Middle frontal gyrus (tissue), 1 donor: ENCODE data around the gene ACO1.

Experiments used
- DNase-seq: peaks from one replicate; pipeline ENCODE4 v3.0.0-alpha.2; 2015; ENCODE audit warnings: low spot score; ENCODE audit errors: extremely low spot score

Gene ACO1

GRCh38 chr9:32382565-32383320, 1.7 kb upstream of the ACO1 start:
- no peak for DNase-seq

DNA sequence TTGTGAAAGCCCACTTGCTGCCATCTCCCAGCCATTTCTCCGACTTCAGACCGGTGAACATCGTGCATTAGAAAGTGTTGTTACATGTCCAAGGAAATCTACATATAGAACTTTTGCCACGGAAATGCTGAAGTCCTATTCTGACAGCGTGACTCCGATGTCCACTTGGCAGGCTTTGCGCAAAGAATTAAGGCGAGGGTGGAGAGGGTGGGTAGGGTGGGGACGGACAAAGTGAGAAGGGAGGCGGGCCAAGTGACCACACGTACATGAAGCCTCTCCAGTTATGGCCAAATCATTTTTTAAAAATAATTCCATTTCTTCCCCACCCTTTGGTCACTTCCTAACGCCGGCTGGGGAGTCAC, 460 bp upstream of the ACO1 start:
- no peak for DNase-seq

DNA sequence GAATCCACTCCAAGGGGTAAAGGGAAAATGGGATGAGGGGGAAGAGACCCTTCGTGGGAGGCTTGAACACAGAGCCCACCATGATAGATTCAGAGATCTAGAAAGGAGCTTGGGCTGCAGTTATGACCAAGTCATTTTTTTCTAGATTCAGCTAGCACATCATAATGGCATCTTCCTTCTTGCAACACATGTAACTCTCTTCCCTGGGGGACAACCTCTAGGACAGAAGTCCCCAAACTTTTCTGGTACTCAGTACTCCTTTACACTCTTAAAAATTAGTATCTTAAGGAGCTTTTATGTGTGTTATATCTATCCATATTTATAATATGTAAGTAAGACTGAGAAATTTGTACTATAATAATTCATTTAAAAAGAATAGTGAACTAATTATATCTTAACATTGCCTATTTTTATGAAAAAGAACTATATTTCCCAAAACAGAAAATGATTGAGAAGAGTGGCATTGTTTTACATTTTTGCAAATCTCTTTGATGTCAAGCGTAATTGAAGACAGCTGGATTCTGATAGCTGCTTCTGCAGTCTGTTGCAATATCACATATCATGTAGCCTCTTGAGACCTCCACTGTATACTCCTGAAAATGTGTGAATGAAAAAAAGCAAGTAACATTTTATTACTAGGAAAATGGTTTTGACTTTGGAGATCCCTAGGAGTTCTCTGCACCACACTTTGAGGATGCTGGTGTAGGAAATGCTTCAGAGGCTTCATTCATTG, 875 bp downstream of the ACO1 start:
- DNase-seq, result no peak

DNA sequence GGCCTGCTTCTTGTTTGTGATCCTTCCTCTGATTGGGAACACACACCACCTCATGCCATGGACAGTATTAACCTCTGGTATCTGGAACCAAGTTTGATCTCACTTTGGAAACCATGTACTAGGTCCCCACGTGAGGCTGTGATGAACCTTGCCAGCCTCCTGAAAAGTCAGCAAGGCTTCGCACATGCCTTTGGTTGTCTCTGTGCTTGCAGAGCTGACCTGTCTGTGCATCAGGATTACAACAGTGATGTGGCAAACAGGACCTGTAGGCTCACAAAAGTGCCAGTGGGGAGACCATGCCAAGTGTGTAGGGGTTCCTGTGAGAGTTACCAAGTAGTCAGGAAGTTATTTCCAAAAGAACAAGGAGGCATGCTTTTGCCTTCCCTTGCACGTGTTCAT, 1.4 kb downstream of the ACO1 start:
- no peak for DNase-seq

- DNase-seq, result no peak
Observed at GRCh38 chr9:32387256-32387655, 2.8 kb downstream of the ACO1 start.

DNA sequence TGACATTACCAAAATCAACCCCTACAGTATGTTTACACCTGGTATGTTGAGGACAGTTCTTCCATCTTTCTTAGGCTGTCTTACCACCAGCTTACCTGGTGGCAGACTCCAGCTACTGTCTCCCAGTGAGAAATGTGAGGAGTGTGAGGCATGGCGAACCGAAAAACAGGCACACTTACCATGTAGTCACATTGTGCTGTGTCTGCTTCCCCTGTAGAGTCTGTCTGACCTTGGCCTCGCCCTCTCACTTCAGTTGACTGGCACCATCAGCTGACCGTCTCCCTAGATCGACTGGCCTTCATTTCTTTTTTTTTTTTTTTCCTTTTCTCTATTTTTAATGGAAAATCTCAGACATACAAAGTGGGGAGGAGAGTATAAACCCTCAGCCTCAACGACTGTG, 4.9 kb downstream of the ACO1 start:
- no peak for DNase-seq

DNA sequence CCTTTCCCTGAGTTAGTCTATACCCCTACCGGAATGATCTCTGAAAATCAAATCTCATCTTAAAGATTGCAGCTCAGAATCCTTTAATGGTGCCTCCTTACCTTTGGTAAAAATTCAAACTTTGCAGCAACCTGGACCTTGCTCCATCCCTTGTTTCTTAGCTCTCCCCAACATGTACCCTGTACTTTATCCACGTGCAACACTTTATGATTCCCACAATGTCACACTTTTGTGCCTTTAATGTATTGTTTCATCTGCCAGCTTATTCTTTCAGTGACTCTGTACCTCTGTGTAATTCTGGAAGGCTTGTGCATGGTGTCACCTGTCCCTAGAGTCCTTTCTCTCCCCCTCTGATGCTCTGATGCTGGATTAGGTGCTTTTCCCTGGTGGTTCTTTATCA, 9.5 kb downstream of the ACO1 start:
- no peak for DNase-seq

DNA sequence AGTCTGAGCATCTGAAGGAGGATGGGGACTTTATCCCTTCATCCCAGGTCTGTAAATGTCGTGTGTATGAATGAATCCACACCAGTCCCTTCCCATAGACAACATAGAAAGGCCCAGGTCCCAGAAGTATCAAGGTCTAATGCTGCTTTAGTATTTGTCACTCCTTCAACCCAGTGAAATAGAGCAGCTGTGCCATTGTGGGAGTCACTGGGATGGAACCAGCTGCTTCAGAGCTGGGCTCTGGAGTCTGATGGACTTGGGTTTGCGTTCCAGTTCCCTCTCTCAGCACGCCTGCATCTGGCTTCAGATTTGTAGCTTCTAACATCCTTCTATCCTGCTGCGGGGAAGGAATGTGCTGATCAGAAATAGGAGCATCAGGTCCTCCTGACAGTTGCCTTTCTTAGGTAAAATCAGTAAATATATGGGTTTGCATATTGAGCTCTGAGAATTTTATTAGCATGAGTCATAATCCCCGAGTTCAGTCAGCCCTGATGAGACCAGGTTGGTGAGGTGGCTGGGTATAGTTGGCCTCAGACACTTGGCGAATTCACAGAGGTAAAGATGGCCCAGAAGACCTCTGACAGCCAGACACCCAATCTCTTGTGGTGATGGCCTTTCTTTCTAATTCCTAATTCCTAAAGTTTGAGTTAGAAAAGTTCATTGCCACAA, 10.1 kb downstream of the ACO1 start:
- no peak for DNase-seq

GRCh38 chr9:32395510-32396216, 11.2 kb downstream of the ACO1 start:
- DNase-seq, result no peak

GRCh38 chr9:32398207-32398606, 13.8 kb downstream of the ACO1 start:
- DNase-seq, result no peak

- no peak for DNase-seq
Observed at GRCh38 chr9:32399110-32399815, 14.8 kb downstream of the ACO1 start.

DNA sequence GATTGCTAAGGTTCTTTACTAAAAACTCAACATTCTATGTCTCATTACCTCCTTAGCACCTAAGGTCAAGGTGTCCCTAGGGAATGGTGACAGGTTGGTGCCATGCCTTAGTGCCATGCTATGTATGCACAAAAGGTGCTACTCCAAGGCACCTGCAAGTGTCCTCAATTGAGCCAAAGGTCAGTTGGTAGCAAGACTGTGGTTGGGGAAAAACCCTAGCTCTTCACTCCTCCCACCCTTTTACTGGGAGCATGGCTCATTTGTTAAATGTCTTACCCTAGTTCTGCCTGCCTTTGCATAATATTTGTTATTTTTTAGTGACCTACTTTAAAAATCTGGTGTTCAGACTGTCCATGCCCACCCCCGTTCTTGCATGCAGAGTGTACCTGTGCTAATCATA, 17.0 kb downstream of the ACO1 start:
- DNase-seq, result no peak

DNA sequence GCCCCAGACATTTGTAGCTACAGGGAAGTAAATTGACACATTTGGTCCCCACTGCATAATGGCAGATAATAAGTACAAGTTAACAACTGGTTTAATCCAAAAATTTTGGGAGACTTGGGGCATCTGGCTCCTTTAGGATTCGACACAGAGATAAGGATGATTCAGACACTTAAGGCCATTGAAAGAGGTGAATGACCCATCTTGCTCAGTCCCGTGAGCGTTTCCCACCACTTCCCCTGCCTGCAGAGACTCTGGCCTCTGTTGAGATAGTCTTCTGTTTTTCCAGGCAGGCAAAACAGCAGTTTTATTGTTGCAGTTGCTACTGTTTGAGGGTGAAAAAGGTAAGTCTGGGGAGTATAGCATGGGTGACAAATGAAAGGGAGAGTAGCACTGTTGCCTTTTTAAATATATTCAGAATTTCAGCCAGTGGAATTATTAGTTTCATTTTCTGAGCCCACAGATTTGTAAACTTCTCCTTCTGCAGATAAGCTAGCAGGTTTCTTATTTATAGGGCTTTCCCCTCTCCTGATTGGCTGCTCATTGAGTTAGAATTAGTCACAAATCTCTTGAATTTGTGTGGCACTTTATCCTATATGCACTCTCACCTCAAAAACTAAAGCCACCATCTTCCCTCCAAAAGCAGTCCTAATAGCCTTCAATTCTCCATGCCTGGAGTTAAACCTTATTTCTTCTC, 19.3 kb downstream of the ACO1 start:
- no peak for DNase-seq

GRCh38 chr9:32404402-32404801, 20.0 kb downstream of the ACO1 start:
- no peak for DNase-seq

- no peak for DNase-seq
Observed at GRCh38 chr9:32404856-32405255, 20.4 kb downstream of the ACO1 start.

DNA sequence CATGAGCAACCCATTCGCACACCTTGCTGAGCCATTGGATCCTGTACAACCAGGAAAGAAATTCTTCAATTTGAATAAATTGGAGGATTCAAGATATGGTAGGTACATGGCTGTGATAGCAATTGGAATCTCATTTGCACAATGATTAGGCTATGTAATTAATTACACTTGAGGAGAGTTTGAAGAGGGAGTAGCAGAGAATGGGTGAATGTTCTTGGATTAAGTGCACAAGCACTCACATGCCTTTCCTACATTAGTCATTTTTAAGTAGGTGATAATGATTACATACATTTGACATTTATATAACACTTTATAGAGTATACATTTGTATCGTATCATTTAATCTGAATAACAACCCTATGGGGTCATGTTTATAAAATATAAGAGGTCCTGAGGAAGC, 21.1 kb downstream of the ACO1 start:
- no peak for DNase-seq

GRCh38 chr9:32406046-32406445, 21.6 kb downstream of the ACO1 start:
- DNase-seq, result no peak

DNA sequence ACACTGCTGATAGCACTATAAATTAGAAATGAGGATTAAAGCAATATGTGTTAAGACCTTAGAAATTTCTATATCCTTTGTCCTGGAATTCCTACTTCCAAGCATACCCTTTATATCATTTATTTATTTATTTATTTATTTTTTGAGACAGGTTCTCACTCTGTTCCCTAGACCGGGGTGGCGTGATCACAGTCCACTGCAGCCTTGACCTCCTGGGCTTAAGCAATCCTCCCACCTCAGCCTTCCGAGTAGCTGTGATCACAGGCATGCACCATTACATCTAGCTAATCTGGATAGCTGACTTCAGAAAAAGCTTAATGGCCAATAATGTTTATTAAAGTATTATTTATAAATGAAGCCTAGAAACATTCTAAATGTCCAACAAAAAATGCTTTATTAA, 27.3 kb downstream of the ACO1 start:
- DNase-seq, result no peak

GRCh38 chr9:32412440-32412839, 28.0 kb downstream of the ACO1 start:
- no peak for DNase-seq

DNA sequence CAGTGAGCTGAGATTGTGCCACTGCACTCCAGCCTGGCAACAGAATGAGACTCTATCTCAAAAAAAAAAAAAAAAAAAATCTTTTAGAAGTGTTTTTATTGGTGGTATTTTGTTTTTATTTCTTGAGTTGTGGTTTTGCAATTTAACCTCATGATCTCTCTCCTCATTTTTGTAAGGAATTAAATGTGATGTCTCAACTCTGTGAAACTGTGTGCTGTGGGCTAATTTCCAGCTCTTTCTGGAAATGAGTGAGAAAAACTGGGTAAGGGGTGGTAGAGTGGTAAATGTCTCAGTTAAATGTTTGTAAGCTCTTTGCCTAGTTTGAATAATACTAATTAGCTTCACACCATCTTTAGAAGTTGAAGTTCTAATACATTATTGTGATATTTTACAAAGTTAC, 29.0 kb downstream of the ACO1 start:
- DNase-seq, result no peak

DNA sequence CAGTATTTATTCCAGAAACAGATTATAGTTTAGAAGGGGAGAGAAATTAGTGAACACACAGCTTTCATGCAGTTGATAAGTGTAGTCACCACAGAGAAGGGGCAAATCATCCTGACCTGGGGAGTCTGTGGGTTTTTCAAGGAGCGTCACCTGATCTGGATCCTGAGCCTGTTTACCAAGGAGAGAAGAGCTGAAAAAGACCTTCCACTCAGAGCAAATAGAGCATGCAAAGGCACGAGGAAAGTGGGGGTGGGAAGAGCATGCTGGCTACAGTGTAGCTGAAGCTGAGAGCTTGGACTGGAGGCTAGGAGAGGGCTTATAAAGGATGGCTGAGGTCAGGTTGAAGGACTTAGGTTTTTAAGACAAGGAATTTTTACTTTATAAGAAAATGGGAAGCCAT, 30.4 kb downstream of the ACO1 start:
- no peak for DNase-seq
